Smooth muscle cell (in vitro differentiated cells): ENCODE data around the gene RAD51B. TPM values are rescaled to one million over a fixed set of nuclear protein-coding genes. Genes with fewer than 3 reads are reported as not detected.

Experiments used
- DNase-seq: peaks from one replicate; lab custom pipeline; 2025; ENCODE audit not compliant: unreplicated experiment; lab: John Stamatoyannopoulos, UW
- H2AFZ ChIP-seq: fragments of 200-600 bp; sonication (generic); 2 replicates; pipeline ENCODE4 v1.6.0; 2016; ENCODE audit warnings: antibody characterized with exemption, low read depth, mild to moderate bottlenecking
- H3F3A ChIP-seq: fragments of 200-600 bp; sonication (generic); 2 replicates; pipeline ENCODE4 v1.6.0; 2017; ENCODE audit warnings: antibody characterized with exemption, low read depth
- H3K27ac ChIP-seq: fragments of 200-600 bp; sonication (generic); 2 replicates; pipeline ENCODE4 v1.5.1; 2016; ENCODE audit warnings: low read depth, mild to moderate bottlenecking
- H3K27me3 ChIP-seq: fragments of 200-600 bp; sonication (generic); 2 replicates; pipeline ENCODE4 v1.6.1; 2016; ENCODE audit warnings: low read depth, mild to moderate bottlenecking
- H3K36me3 ChIP-seq: fragments of 200-600 bp; sonication (generic); 2 replicates; pipeline ENCODE4 v1.5.1; 2016; ENCODE audit warnings: low read depth
- H3K4me1 ChIP-seq: fragments of 200-600 bp; sonication (generic); 2 replicates; pipeline ENCODE4 v1.5.1; 2016; ENCODE audit warnings: low read depth
- H3K4me2 ChIP-seq: fragments of 200-600 bp; sonication (generic); 2 replicates; pipeline ENCODE4 v1.6.0; 2016; ENCODE audit warnings: mild to moderate bottlenecking
- H3K4me3 ChIP-seq: fragments of 200-600 bp; sonication (generic); 2 replicates; pipeline ENCODE4 v1.5.1; 2016; ENCODE audit warnings: mild to moderate bottlenecking
- H3K79me2 ChIP-seq: fragments of 200-600 bp; sonication (generic); 2 replicates; pipeline ENCODE4 v1.6.0; 2016; ENCODE audit warnings: low read depth, mild to moderate bottlenecking
- H3K9ac ChIP-seq: fragments of 200-600 bp; sonication (generic); 2 replicates; pipeline ENCODE4 v1.6.0; 2016; ENCODE audit warnings: low read depth
- H3K9me3 ChIP-seq: fragments of 200-600 bp; sonication (generic); replicated peaks from 2 replicates; pipeline ENCODE4 v1.5.1; 2016; ENCODE audit warnings: low read depth
- H4K20me1 ChIP-seq: fragments of 200-600 bp; sonication (generic); 2 replicates; pipeline ENCODE4 v1.6.0; 2016; ENCODE audit warnings: low read depth
- WGBS: methylation state at CpG from one replicate; pipeline ENCODE4 v1.1.7; 2016; ENCODE audit warnings: low lambda C conversion rate; 5-methylcytosine and 5-hydroxymethylcytosine counted together
- polyA plus RNA-seq: library from polyadenylated mRNA; unstranded; fragments of >200 nt; fragmentation: Nextera tagmentation; extraction: Ambion mirVana; gene quantifications from 2 replicates; pipeline ENCODE4 v1.2.1, GENCODE V29; 2016
- total RNA-seq: library from RNA; depleted of rRNA; stranded (reverse); fragments of >200 nt; gene quantifications from 2 replicates; pipeline ENCODE4 v1.2.3, GENCODE V29; 2014
- TF ChIP-seq, protein P1 (sequence below): fragments of 200-600 bp; sonication (generic); IDR thresholded peaks from 2 replicates; pipeline ENCODE4 v1.5.1; 2017; ENCODE audit warnings: borderline replicate concordance, mild to moderate bottlenecking, antibody characterized with exemption; ENCODE audit not compliant: insufficient read depth, poor library complexity, severe bottlenecking

RAD51B gene
- total and polyA plus RNA-seq, 2 experiments from 2014 or later, result 4.6 to 5.3 TPM

DNA sequence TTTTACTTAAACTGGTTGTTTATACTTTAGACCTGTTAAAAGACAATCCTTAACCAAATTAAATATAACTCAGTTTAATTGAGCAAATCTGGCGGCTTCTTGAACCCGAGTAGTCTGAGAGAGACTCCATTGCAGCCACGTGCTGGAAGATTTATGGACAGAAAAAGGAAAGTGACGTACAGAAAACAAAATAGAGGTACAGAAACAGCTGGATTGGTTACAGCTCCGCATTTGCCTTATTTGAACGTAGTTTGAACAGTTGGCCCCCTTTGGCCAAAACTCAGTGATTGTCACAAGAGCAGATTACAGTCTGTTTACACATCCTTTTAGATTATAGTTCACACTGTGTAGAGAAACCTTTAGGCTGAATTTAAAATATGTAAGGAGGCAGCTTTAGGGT, 155.9 kb downstream of the RAD51B start:
- no peak overlapping the region for H3K27ac ChIP-seq
- 91% methylated on average over 6 of the region's 6 CpGs for WGBS
- H3K9ac ChIP-seq, result no peak overlapping the region
- H3K79me2 ChIP-seq, result no peaks in the 10 kb centered on the region
- no peak overlapping the region for H3K4me3 ChIP-seq
- DNase-seq, result no peak
- no peaks in the 10 kb centered on the region for H3K36me3 ChIP-seq
- H3F3A ChIP-seq, result no peaks in the 10 kb centered on the region
- H3K4me1 ChIP-seq, result peaks cover 4% of the 10 kb centered on the region
- no peak overlapping the region for H2AFZ ChIP-seq
- TF ChIP-seq, protein P1, sequence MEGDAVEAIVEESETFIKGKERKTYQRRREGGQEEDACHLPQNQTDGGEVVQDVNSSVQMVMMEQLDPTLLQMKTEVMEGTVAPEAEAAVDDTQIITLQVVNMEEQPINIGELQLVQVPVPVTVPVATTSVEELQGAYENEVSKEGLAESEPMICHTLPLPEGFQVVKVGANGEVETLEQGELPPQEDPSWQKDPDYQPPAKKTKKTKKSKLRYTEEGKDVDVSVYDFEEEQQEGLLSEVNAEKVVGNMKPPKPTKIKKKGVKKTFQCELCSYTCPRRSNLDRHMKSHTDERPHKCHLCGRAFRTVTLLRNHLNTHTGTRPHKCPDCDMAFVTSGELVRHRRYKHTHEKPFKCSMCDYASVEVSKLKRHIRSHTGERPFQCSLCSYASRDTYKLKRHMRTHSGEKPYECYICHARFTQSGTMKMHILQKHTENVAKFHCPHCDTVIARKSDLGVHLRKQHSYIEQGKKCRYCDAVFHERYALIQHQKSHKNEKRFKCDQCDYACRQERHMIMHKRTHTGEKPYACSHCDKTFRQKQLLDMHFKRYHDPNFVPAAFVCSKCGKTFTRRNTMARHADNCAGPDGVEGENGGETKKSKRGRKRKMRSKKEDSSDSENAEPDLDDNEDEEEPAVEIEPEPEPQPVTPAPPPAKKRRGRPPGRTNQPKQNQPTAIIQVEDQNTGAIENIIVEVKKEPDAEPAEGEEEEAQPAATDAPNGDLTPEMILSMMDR, result no peak
- H3K27me3 ChIP-seq, result no peaks in the 10 kb centered on the region
- no peak overlapping the region for H3K4me2 ChIP-seq
- no peaks in the 10 kb centered on the region for H4K20me1 ChIP-seq
- no peaks in the 10 kb centered on the region for H3K9me3 ChIP-seq

DNA sequence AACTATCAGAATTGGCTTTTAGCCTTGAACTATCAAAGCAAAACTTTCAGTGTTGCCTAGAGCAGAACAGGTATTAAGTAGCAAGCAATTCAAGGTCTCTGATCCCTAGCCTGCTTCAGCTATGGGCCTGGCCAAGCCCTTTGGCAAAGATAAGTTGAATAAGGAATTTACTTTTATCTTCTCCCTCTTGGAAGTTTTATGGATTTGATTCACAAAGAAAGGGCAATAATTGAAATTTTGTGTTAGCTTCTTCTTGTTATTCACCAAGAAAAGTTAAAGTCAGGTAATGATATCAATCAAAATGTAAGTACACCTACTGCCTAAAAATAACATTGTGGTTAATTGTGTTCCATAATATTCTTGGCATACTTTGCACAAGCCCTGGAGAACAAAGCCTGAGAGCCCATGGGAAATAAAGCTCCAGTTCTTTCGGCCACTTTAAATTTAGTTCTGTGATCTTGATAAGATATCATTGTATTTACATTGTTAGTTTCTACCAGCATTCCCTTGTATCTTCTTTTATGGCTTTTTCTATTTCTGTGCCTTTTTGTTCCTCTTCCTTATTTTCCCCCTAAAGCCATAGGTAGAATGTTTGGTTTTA, 158.0 kb downstream of the RAD51B start:
- Histone ChIP-seq H3K27ac (no peak overlapping the region), H3F3A (no peaks in the 10 kb centered on the region)
- DNase-seq, result no peak

DNA sequence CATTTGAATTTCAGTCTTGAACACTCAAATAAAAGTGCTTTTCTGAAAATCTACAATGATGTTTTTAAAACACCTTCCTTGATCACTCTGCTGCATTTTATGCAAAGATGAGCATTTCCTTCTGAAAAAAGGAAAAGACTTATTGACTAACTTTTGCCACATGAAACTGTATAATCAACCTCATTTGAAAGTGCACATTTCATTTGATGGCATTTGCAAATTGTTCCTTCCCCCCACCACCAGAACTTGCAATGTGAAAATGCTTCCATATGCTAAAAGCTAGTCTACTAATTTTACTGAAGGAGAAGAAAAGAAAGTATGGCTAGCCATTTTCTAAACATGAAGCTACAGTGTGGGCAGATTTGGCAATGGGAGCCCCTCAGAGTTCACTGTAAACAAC, 159.2 kb downstream of the RAD51B start:
- TF ChIP-seq, protein P1, result no peak
- DNase-seq, result no peak
- H3F3A ChIP-seq, result no peaks in the 10 kb centered on the region
- no peak overlapping the region for H3K4me2 ChIP-seq
- no peaks in the 10 kb centered on the region for H3K79me2 ChIP-seq
- no peak overlapping the region for H3K9ac ChIP-seq
- H4K20me1 ChIP-seq, result no peaks in the 10 kb centered on the region
- H3K27me3 ChIP-seq, result no peaks in the 10 kb centered on the region
- H3K4me3 ChIP-seq, result no peak overlapping the region
- no peaks in the 10 kb centered on the region for H3K9me3 ChIP-seq
- H3K36me3 ChIP-seq, result no peaks in the 10 kb centered on the region
- no peak overlapping the region for H3K27ac ChIP-seq
- H2AFZ ChIP-seq, result no peak overlapping the region
- no peaks in the 10 kb centered on the region for H3K4me1 ChIP-seq

More for the DNA sequence above, 158.0 kb downstream of the RAD51B start:
- Histone ChIP-seq H3K9me3 (no peaks in the 10 kb centered on the region), H4K20me1 (no peaks in the 10 kb centered on the region), H3K4me1 (no peaks in the 10 kb centered on the region), H3K4me2 (no peak overlapping the region), H3K36me3 (no peaks in the 10 kb centered on the region), H2AFZ (no peak overlapping the region), H3K27me3 (no peaks in the 10 kb centered on the region), H3K9ac (no peak overlapping the region), H3K79me2 (no peaks in the 10 kb centered on the region), H3K4me3 (no peak overlapping the region)
- WGBS, result 50% methylated on average over 1 of the region's 1 CpG
- TF ChIP-seq, protein P1, result no peak
